Prostate gland (tissue), 2 donors: ENCODE measurements around the gene RTKN. TPM values are rescaled to one million over a fixed set of nuclear protein-coding genes. Genes with fewer than 3 reads are reported as not detected.
"Not testable (repeated sequence)": the region's sequence is repeated elsewhere in the genome, so short reads cannot be mapped to it uniquely, and the experiment has no call there.

Source experiments
- DNase-seq: peaks from one replicate; pipeline ENCODE4 v3.0.0-alpha.2; 2019; ENCODE audit warnings: low spot score
- H3K27ac ChIP-seq, 2 donors: fragments of 200-600 bp; sonication (generic); 2 replicates each; pipeline ENCODE4 v1.5.1; 2017 to 2019
- H3K27me3 ChIP-seq: fragments of 200-600 bp; sonication (generic); replicated peaks from 2 replicates; pipeline ENCODE4 v1.5.1; 2019; ENCODE audit not compliant: insufficient read depth
- H3K36me3 ChIP-seq, 2 donors: fragments of 200-600 bp; sonication (generic); 1 replicate in 1 of 2; 2 replicates in 1 of 2; pipeline versions ENCODE4 v1.5.1 to v1.8.1; 2017 to 2019
- H3K4me1 ChIP-seq: fragments of 200-600 bp; sonication (generic); replicated peaks from 2 replicates; pipeline ENCODE4 v1.5.1; 2019
- H3K4me3 ChIP-seq, 2 donors: fragments of 200-600 bp; sonication (generic); 2 replicates each; pipeline ENCODE4 v1.5.1; 2017 to 2019
- H3K9me3 ChIP-seq: fragments of 200-600 bp; sonication (generic); 2 replicates; pipeline ENCODE4 v1.5.1; 2017
- POLR2A ChIP-seq: fragments of 450-650 bp; IDR thresholded peaks from one replicate; pipeline ENCODE4 v1.6.1; 2016; ENCODE audit warnings: antibody characterized with exemption, mild to moderate bottlenecking
- POLR2AphosphoS5 ChIP-seq: sonication (generic); formaldehyde crosslinking; IDR thresholded peaks from one replicate; pipeline ENCODE4 v1.6.1; 2017; ENCODE audit warnings: antibody characterized with exemption
- WGBS: methylation state at CpG from one replicate; pipeline ENCODE4 v1.1.5; 2018; 5-methylcytosine and 5-hydroxymethylcytosine counted together
- intact Hi-C: fragments of 100-400 bp; cut with DNase I; formaldehyde crosslinking; loops from one replicate; pipeline ENCODE4 v1.14.2; 2022
- total RNA-seq, 2 donors: library from RNA; depleted of rRNA; stranded (reverse); fragments of >200 nt; gene quantifications; one replicate each; pipeline ENCODE4 v1.1.0, GENCODE V29; 2016
- TF ChIP-seq, protein P1 (sequence below), 4 experiments: fragments of 200-600 bp in 2 of 4; fragments of 450-650 bp in 2 of 4; sonication (generic) in 2 of 4; IDR thresholded peaks; 1 replicate in 3 of 4; 2 replicates in 1 of 4; pipeline ENCODE4 v1.5.1; 2016 to 2019; ENCODE audit warnings: antibody characterized with exemption in 4 of 4, mild to moderate bottlenecking in 2 of 4, moderate library complexity in 2 of 4

Gene RTKN
- total RNA-seq, 2 donors from 2014 or later: 24.5 to 26.0 TPM

DNA sequence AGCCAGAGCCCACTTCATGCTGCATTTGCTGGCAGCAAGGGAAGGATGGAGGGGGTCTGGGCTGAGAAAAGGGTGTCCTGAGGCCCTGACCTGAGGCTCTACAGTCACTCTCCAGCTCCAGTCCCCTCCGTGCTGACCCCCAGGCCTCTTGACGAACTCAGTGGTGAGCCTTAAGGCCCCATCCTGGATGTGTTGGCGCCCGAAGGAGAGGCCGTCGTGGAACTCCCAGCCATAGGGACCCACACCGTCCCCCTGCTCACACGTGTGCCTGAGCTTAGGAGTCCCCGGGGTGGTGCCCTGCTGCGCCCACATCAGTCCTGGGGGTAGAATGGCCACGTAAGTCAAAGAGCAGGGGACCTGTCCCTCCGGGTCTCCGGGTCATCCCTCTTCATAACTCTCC lies 22.7 kb upstream of the RTKN start:
- TF ChIP-seq POLR2A: no peak
- TF ChIP-seq, protein P1, sequence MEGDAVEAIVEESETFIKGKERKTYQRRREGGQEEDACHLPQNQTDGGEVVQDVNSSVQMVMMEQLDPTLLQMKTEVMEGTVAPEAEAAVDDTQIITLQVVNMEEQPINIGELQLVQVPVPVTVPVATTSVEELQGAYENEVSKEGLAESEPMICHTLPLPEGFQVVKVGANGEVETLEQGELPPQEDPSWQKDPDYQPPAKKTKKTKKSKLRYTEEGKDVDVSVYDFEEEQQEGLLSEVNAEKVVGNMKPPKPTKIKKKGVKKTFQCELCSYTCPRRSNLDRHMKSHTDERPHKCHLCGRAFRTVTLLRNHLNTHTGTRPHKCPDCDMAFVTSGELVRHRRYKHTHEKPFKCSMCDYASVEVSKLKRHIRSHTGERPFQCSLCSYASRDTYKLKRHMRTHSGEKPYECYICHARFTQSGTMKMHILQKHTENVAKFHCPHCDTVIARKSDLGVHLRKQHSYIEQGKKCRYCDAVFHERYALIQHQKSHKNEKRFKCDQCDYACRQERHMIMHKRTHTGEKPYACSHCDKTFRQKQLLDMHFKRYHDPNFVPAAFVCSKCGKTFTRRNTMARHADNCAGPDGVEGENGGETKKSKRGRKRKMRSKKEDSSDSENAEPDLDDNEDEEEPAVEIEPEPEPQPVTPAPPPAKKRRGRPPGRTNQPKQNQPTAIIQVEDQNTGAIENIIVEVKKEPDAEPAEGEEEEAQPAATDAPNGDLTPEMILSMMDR (IDR thresholded peaks at IDR 0.05): no peak
- TF ChIP-seq POLR2AphosphoS5: no peak
- peak overlapping the region; percentile 62 to 93 for H3K4me3 ChIP-seq
- H3K36me3 ChIP-seq: peaks cover 0 to 5% of the 10 kb centered on the region in 2 donors
- intact Hi-C loops: no loop called here
- H3K4me1 ChIP-seq: peaks cover 2% of the 10 kb centered on the region
- H3K27me3 ChIP-seq: no peaks in the 10 kb centered on the region
- peak overlapping the region; percentile 66 to 84 for H3K27ac ChIP-seq
- 4% methylated on average over 12 of the region's 13 CpGs for WGBS
- no peak for DNase-seq
- no peaks in the 10 kb centered on the region for H3K9me3 ChIP-seq

DNA sequence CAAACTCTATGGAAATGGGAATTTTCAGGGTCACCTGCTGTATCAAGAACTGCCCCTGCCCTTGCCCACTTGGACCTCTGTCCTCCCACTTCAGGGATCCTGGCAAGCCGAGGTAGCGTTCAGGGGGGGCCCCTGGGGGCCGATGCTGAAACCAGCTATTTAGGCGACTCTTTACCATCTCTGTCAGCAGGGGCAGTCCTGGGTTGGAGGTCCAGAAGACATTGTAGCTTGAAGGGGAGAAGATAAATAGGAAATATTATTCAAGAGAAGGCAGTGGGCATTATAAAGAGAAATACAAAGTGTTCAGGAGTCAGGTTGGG lies 21.0 kb upstream of the RTKN start:
- TF ChIP-seq, protein P1 (IDR thresholded peaks at IDR 0.05): no peak
- TF ChIP-seq POLR2AphosphoS5 (no peak), POLR2A (no peak)
- no peak overlapping the region for H3K4me3 ChIP-seq
- no peak for DNase-seq
- no peak overlapping the region for H3K27ac ChIP-seq
- intact Hi-C loops: no loop called here
- H3K9me3 ChIP-seq: no peaks in the 10 kb centered on the region
- H3K36me3 ChIP-seq: peaks cover 0 to 5% of the 10 kb centered on the region in 2 donors
- H3K27me3 ChIP-seq: no peaks in the 10 kb centered on the region
- H3K4me1 ChIP-seq: peaks cover 8% of the 10 kb centered on the region
- 79% methylated on average over 4 of the region's 4 CpGs for WGBS

DNA sequence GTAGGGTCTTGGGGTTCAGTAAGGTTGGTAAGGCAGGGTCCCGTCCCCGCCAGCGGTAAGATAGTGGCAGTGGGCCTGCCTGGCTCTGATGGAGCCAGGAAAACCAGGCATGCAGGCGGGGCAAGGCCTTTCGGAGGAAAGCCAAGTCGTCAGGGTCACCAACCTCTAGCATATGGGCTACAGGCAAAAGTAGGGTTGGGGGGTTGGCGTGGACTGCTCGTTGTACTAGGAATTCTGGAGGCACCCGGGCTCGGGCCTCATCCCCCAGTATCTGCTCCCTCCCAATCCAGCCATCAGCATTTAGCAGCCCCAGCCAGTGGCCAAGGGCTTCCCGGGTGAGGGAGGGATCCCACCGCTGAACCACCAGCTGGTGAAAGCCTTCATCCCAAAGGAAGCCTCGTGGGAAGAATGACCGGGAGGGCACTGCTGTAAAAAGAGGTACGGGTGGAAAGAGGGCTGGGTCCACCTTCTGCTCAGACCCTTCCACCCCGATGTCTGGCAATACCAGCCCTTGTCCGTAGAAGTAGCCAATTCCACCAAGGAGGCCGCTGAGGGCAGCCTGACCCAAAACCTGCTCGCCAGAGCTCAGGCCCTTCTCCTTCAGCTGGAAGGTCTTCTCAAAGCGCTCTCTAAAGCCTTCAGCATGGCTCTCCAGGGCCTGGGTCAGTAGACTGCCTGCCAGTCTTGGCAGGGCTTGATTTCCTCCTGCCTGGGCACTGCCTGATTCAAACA lies 20.5 kb upstream of the RTKN start:
- DNase-seq: no peak
- H3K27ac ChIP-seq: no peak overlapping the region
- H3K9me3 ChIP-seq: no peaks in the 10 kb centered on the region
- intact Hi-C loops: no loop called here
- no peak overlapping the region for H3K4me3 ChIP-seq
- H3K36me3 ChIP-seq: peaks cover 0 to 5% of the 10 kb centered on the region in 2 donors
- no peaks in the 10 kb centered on the region for H3K27me3 ChIP-seq
- H3K4me1 ChIP-seq: peaks cover 8% of the 10 kb centered on the region
- WGBS: 88% methylated on average over 20 of the region's 20 CpGs
- no peak for TF ChIP-seq POLR2A
- no peak for TF ChIP-seq POLR2AphosphoS5
- TF ChIP-seq, protein P1 (IDR thresholded peaks at IDR 0.05): no peak

DNA sequence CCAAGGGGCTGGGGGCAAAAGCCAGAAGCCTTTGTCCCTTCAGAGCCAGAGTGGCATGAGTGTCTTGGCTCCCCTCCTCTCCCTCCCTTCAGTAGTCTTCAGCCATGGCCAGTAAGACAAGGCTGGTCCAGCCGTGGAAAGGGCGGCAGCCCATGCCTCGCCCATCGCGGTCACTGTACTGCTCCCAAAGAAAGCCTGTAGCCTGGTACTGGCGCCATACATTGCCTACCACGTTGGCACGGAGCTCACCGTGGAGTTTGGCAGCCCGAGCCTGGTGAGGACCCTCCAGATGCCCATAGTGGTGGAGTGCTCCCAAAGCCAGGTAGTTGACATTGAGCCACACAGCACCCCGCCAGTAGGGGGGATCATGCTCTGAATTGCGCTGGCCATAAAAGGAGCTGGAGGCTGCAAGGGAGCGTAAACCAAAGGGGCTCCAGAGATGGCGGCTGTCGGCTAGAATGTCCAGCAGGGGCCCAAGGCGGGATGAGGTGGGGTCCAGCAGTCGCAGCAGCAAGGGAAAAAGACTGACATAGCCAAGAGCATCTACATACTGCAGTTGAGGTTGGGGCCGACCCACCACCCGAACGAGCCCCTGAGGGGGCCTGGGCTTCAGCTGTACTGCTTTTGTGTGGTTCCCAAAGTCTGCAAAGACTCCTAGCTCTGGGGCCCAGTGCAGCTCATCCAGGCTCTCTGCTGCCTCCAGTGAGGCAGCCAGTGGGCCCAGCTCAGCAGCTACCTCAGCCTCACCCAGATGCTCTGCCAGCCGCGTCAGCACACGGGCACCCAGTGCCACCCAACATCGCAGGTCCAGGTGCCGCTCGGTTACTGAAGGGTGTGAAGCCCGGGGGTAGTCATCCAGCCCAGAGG lies 19.7 kb upstream of the RTKN start:
- intact Hi-C loops: no loop called here
- no peak for DNase-seq
- no peaks in the 10 kb centered on the region for H3K9me3 ChIP-seq
- H3K27ac ChIP-seq: no peak overlapping the region
- H3K4me1 ChIP-seq: peaks cover 8% of the 10 kb centered on the region
- H3K36me3 ChIP-seq: peaks cover 0 to 5% of the 10 kb centered on the region in 2 donors
- no peak overlapping the region for H3K4me3 ChIP-seq
- no peak for TF ChIP-seq POLR2AphosphoS5
- TF ChIP-seq, protein P1 (IDR thresholded peaks at IDR 0.05): no peak
- no peak for TF ChIP-seq POLR2A
- 89% methylated on average over 27 of the region's 27 CpGs for WGBS
- H3K27me3 ChIP-seq: no peaks in the 10 kb centered on the region

DNA sequence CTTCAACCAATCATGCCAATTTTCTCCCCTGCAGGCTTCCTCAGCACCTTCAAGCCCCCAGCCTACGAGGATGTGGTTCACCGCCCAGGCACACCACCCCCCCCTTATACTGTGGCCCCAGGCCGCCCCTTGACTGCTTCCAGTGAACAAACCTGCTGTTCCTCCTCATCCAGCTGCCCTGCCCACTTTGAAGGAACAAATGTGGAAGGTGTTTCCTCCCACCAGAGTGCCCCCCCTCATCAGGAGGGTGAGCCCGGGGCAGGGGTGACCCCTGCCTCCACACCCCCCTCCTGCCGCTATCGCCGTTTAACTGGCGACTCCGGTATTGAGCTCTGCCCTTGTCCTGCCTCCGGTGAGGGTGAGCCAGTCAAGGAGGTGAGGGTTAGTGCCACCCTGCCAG lies 18.4 kb upstream of the RTKN start:
- DNase-seq, H3K27me3 ChIP-seq, H3K4me1 ChIP-seq, H3K27ac ChIP-seq, intact Hi-C loops, H3K4me3 ChIP-seq, H3K9me3 ChIP-seq, H3K36me3 ChIP-seq: not testable (repeated sequence)
- WGBS: 76% methylated on average over 10 of the region's 10 CpGs

DNA sequence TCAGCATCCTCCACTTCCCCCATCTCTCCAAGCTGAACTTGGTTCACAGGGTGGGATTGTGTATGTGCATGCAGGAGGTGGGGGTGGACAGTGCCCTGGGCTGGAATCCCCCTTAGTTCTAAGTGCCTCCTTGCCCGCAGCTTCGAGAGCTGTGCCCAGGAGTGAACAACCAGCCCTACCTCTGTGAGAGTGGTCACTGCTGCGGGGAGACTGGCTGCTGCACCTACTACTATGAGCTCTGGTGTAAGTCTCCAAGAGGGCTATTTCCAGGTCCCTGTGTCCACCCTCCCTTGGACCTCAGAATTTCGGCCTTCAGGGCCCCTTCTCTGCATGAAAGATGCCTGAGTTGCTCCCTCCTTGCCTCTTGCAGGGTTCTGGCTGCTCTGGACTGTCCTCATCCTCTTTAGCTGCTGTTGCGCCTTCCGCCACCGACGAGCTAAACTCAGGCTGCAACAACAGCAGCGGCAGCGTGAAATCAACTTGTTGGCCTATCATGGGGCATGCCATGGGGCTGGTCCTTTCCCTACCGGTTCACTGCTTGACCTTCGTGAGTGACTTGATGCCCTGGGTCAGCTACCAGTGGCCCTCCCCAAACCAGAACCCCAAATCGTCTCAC lies 17.9 kb upstream of the RTKN start:
- H3K27ac ChIP-seq, H3K27me3 ChIP-seq, H3K9me3 ChIP-seq, H3K36me3 ChIP-seq, DNase-seq, H3K4me1 ChIP-seq, intact Hi-C loops: not testable (repeated sequence)
- WGBS: 77% methylated on average over 13 of the region's 13 CpGs
- H3K4me3 ChIP-seq: peak overlapping the region in 1 of 2 donors; percentile 73
